ENCODE data around the gene AKAP9.
A peak's percentile ranks its signal among the peaks of the same experiment; 100 is the strongest.
"Not testable (repeated sequence)": the region's sequence is repeated elsewhere in the genome, so short reads cannot be mapped to it uniquely, and the experiment has no call there.

The AKAP9 gene

GRCh38 chr7:92020636-92021035 lies 80.0 kb downstream of the AKAP9 start:
- DNase-seq: no peak

GRCh38 chr7:92025260-92025659 lies 84.6 kb downstream of the AKAP9 start:
- no peak for DNase-seq

GRCh38 chr7:92026635-92027034 lies 86.0 kb downstream of the AKAP9 start:
- not testable (repeated sequence) for DNase-seq

GRCh38 chr7:92027128-92027527 lies 86.5 kb downstream of the AKAP9 start:
- not testable (repeated sequence) for DNase-seq

GRCh38 chr7:92028226-92028625 lies 87.6 kb downstream of the AKAP9 start:
- no peak for DNase-seq

- DNase-seq: no peak
Measured at GRCh38 chr7:92028686-92029085, 88.0 kb downstream of the AKAP9 start.

GRCh38 chr7:92034116-92034515 lies 93.5 kb downstream of the AKAP9 start:
- no peak for DNase-seq

- DNase-seq: no peak
Measured at GRCh38 chr7:92035576-92035975, 94.9 kb downstream of the AKAP9 start.

GRCh38 chr7:92039900-92040299 lies 99.2 kb downstream of the AKAP9 start:
- DNase-seq: no peak

GRCh38 chr7:92042056-92042737 lies 101.5 kb downstream of the AKAP9 start:
- no peak for DNase-seq

- no peak for DNase-seq
Measured at GRCh38 chr7:92043098-92043497, 102.4 kb downstream of the AKAP9 start.

GRCh38 chr7:92043637-92044036 lies 103.0 kb downstream of the AKAP9 start:
- no peak for DNase-seq

GRCh38 chr7:92044148-92044547 lies 103.5 kb downstream of the AKAP9 start:
- no peak for DNase-seq

GRCh38 chr7:92044940-92045339 lies 104.3 kb downstream of the AKAP9 start:
- DNase-seq: no peak

- no peak for DNase-seq
Measured at GRCh38 chr7:92051655-92052054, 111.0 kb downstream of the AKAP9 start.

GRCh38 chr7:92052159-92052558 lies 111.5 kb downstream of the AKAP9 start:
- DNase-seq: no peak

GRCh38 chr7:92052684-92053083 lies 112.0 kb downstream of the AKAP9 start:
- no peak for DNase-seq

GRCh38 chr7:92053312-92053711 lies 112.7 kb downstream of the AKAP9 start:
- no peak for DNase-seq

GRCh38 chr7:92056286-92056685 lies 115.6 kb downstream of the AKAP9 start:
- no peak for DNase-seq

GRCh38 chr7:92057375-92057774 lies 116.7 kb downstream of the AKAP9 start:
- no peak for DNase-seq

- peak; percentile 18 for DNase-seq
Measured at GRCh38 chr7:92058040-92058439, 117.4 kb downstream of the AKAP9 start.

GRCh38 chr7:92058899-92059298 lies 118.2 kb downstream of the AKAP9 start:
- DNase-seq: no peak

GRCh38 chr7:92061154-92061553 lies 120.5 kb downstream of the AKAP9 start:
- no peak for DNase-seq

- no peak for DNase-seq
Measured at GRCh38 chr7:92064438-92065029, 123.9 kb downstream of the AKAP9 start.

- no peak for DNase-seq
Measured at GRCh38 chr7:92071032-92071431, 130.4 kb downstream of the AKAP9 start.

Measured in CD4-positive, alpha-beta T cell treated with Interleukin-6 for 4 hours (primary cell).